ENCODE data around the gene CLDN17. TPM values are rescaled to one million over a fixed set of nuclear protein-coding genes. Genes with fewer than 3 reads are reported as not detected.

Gene CLDN17
- total and polyA plus RNA-seq, 2 of the 8 experiments (the other 6 are each of a cell fraction or from before 2014, with no cell fraction given): not detected

- WGBS, 2 experiments (ENCODE audit: extremely low coverage in 1 of 2, insufficient coverage in 1 of 2, insufficient read length in 1 of 2, insufficient replicate concordance in 2 of 2, low coverage in 1 of 2, low lambda C conversion rate in 2 of 2, missing lambda C conversion rate in 1 of 2): 95% methylated on average over 7 of the region's 7 CpGs; no CpG with 5 or more reads in 1 of the 2 experiments
- Histone ChIP-seq H3K36me3 (ENCODE audit: control insufficient read depth in 2 of 4, insufficient read depth in 4 of 4, low read length in 3 of 4) (no peaks in the 10 kb centered on the region), H2AK5ac (ENCODE audit: low read depth, low read length) (no peak overlapping the region), H3K27ac (ENCODE audit: low read depth, low read length) (no peak overlapping the region), H3K56ac (replicated peaks; ENCODE audit: insufficient read length, low read depth, low read length) (no peak overlapping the region), H3K4me2 (ENCODE audit: insufficient read depth in 1 of 2, low read depth in 2 of 2, low read length in 2 of 2) (no peak overlapping the region), H3K23me2 (ENCODE audit: low read depth, low read length) (no peaks in the 10 kb centered on the region), H3K14ac (ENCODE audit: insufficient read length) (no peak overlapping the region), H4K5ac (ENCODE audit: insufficient read length, low read depth, low read length) (no peak overlapping the region), H3K79me1 (ENCODE audit: low read depth, low read length) (no peaks in the 10 kb centered on the region), H3K18ac (ENCODE audit: extremely low read depth, low read length) (no peak overlapping the region), H2BK15ac (ENCODE audit: low read length) (no peak overlapping the region), H3K79me2 (ENCODE audit: control insufficient read depth in 1 of 2, insufficient read depth in 2 of 2, low read length in 2 of 2) (no peaks in the 10 kb centered on the region), H3K27me3 (replicated peaks in 1 of 4; ENCODE audit: control insufficient read depth in 3 of 4, extremely low read depth in 1 of 4, insufficient read depth in 3 of 4, low read length in 3 of 4) (no peaks in the 10 kb centered on the region), H2BK20ac (ENCODE audit: low read length) (no peak overlapping the region), H3K4ac (replicated peaks; ENCODE audit: insufficient read length, low read depth, low read length) (no peak overlapping the region), H3K9ac (replicated peaks in 1 of 4; ENCODE audit: extremely low read depth in 1 of 4, low read depth in 3 of 4, low read length in 3 of 4) (no peak overlapping the region), H2BK5ac (ENCODE audit: low read depth, low read length) (no peak overlapping the region), H2BK12ac (ENCODE audit: low read depth, low read length) (no peak overlapping the region), H4K8ac (ENCODE audit: extremely low read depth, insufficient read depth, low read length) (no peak overlapping the region), H2BK120ac (replicated peaks; ENCODE audit: low read depth, low read length) (no peak overlapping the region), H4K20me1 (replicated peaks in 1 of 2; ENCODE audit: control insufficient read depth in 1 of 2, insufficient read depth in 2 of 2, low read length in 2 of 2) (no peaks in the 10 kb centered on the region), H4K91ac (replicated peaks; ENCODE audit: insufficient read length, low read length) (no peak overlapping the region), H3K4me1 (replicated peaks in 1 of 4; ENCODE audit: control insufficient read depth in 3 of 4, insufficient read depth in 4 of 4, low read length in 3 of 4) (no peaks in the 10 kb centered on the region), H2AFZ (ENCODE audit: low read length) (no peak overlapping the region), H3K9me3 (ENCODE audit: insufficient read depth in 2 of 2, low read depth in 1 of 2, low read length in 1 of 2) (no peaks in the 10 kb centered on the region), H3K23ac (ENCODE audit: insufficient read length) (no peak overlapping the region), H3K4me3 (ENCODE audit: extremely low read depth in 1 of 4, insufficient read depth in 2 of 4, low read depth in 3 of 4, low read length in 4 of 4) (no peak overlapping the region)
- ChIA-PET CTCF (ENCODE audit: partially characterized antibody) (interaction anchor here (1.3 kb wide), 1 partner anchor 147 kb away, joined by 4 read pairs; no protein-coding TSS in a partner anchor), POLR2A (ENCODE audit: partially characterized antibody) (no interaction called here)
- no peak for TF ChIP-seq SP2 (IDR thresholded peaks at IDR 0.05; ENCODE audit: low read length)
- no peak for TF ChIP-seq POU5F1 (IDR thresholded peaks at IDR 0.05; ENCODE audit: low read depth, low read length)
- no peak for TF ChIP-seq CREB1 (IDR thresholded peaks at IDR 0.05)
- no peak for TF ChIP-seq SIX5 (IDR thresholded peaks at IDR 0.05; ENCODE audit: low read depth, low read length)
- TF ChIP-seq TBP (IDR thresholded peaks at IDR 0.05; ENCODE audit: low read depth, low read length): no peak
- TF ChIP-seq KDM4A (IDR thresholded peaks at IDR 0.05; ENCODE audit: low read depth, low read length, severe bottlenecking): no peak
- TF ChIP-seq TCF12 (IDR thresholded peaks at IDR 0.05; ENCODE audit: low read depth, low read length): no peak
- TF ChIP-seq POLR2A (IDR thresholded peaks at IDR 0.05; ENCODE audit: control extremely low read depth in 1 of 2, low read depth in 2 of 2, low read length in 2 of 2): no peak
- no peak for TF ChIP-seq KDM5A (IDR thresholded peaks at IDR 0.05; ENCODE audit: low read length)
- TF ChIP-seq FOSL1 (IDR thresholded peaks at IDR 0.05; ENCODE audit: insufficient read depth, low read depth, low read length): no peak
- TF ChIP-seq POLR2AphosphoS5 (IDR thresholded peaks at IDR 0.05; ENCODE audit: low read depth, low read length): no peak
- TF ChIP-seq JUND (IDR thresholded peaks at IDR 0.05; ENCODE audit: low read length): no peak
- TF ChIP-seq CBX8 (IDR thresholded peaks at IDR 0.05; ENCODE audit: borderline replicate concordance, low read depth, low read length): no peak
- TF ChIP-seq TAF7 (optimal IDR thresholded peaks at IDR 0.05; ENCODE audit: borderline replicate concordance, low read depth, low read length): no peak
- FAIRE-seq: no peak
- no peak for DNase-seq (ENCODE audit: low read depth in 1 of 2, low spot score in 2 of 2)
These were observed 23.9 kb upstream of the CLDN17 start for GRCh38 chr21:30190554-30190953.
